ENCODE data around the gene GNPTAB.

The GNPTAB gene

DNA sequence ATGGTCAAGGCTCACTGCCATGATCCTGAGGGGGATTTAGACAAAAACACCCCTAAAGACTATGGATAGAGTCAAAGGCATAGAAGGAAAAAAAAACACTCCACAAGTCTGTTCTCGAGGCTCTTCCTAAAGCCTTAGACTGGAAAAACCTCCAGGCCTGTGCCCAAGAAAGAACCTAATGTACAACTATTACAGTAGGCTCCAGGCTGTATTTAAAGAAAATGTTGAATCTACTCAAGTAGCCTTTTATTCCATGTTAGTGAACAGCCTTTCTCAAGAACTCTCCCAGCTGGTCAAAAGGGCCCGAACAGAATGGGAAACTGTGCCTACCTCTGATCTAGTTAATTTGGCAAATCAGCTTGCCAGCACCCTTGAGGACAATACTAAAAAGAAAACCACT is 28.3 kb downstream of the GNPTAB start:
- DNase-seq: no peak

DNA sequence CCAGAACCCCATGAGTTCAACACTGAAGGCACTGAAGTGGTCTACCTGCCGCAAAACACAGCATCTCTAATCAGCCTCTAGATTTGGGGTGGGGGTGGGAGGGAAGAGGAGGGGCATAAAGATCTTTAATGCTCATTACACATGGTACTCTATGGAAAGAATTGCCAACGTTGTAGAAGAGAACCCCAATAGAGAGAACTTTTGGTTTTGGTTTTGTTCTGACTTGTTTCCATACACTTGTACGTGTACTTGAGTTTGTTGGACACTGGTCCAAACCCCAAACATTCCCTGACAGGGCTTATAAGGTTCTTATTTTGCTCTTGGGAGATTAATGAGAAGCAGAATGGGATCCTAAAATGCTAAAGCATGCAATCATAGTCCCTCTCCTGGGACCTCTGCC is 31.0 kb downstream of the GNPTAB start:
- no peak for DNase-seq

DNA sequence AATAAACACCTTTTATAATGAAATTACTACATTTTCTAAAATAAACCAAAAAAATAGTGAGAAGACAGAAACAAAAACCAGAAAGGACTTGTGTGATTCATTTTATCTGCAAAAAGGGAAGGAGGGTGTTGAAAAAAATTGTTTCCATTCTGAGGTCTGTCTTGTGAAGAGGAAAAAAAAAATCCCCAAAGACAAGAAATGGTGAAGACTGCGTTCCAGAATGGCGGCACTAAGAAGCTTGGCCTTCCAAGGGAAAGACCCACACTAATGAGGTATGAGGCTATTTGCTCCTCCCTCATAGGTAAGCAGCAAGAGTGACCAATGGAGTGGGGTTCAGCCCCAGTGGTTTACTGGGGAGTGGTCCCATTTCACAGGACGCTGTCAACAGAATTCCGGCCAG is 35.0 kb downstream of the GNPTAB start:
- DNase-seq: no peak

DNA sequence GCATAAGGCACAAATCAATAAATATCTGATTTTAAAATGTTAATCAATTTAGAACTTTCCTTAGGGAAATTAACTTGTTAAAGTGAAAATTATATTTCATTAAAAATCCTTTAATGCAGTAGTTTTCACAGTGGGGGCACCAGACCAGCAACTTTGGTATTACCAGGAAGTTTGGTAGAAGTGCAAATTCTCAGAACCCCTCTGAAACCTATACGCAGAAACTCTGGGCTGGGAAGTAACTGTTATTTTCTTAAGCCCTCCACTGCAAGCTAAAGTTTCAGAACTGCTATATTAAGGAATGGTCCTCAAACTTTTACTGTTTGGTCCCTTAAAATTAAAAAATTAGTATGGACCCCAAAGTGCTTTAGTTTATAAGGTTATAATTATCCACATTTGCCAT is 35.7 kb downstream of the GNPTAB start:
- DNase-seq: no peak

DNA sequence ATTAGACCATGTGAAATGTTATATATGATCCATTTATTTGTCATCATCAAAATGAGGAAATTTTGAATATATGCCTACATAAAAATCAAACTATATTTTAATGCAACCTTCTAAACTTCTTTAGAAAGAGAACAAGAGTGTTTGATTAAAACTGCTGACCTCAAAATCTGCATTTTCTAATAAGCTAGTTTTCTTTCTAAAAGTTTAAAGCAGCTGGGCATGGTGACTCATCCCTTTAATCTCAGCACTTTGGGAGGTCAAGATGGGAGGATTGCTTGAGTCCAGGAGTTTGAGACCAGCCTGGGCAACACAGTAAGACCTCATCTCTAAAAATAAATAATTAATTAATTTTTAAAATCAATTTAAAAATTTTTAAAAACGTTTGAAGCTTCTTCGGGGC is 36.2 kb downstream of the GNPTAB start:
- DNase-seq: no peak

DNA sequence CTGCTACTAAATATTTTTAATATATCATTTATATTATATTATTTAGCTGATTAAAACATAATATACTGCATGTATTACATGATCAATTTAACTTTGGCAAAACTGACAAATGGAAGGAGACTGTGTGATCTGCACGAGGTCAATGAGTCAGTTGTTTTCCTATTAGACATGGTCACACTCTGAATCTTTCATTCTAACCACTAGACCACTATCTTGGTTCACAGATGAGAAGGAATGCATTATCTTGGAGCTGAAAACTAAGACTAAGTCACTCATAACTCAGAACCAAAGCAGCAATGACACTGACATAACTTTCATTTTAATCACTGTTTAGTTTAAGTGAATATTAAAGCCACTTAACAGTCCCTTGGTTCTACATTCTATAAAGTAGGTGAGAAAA is 37.4 kb downstream of the GNPTAB start:
- DNase-seq: peak; percentile 76

DNA sequence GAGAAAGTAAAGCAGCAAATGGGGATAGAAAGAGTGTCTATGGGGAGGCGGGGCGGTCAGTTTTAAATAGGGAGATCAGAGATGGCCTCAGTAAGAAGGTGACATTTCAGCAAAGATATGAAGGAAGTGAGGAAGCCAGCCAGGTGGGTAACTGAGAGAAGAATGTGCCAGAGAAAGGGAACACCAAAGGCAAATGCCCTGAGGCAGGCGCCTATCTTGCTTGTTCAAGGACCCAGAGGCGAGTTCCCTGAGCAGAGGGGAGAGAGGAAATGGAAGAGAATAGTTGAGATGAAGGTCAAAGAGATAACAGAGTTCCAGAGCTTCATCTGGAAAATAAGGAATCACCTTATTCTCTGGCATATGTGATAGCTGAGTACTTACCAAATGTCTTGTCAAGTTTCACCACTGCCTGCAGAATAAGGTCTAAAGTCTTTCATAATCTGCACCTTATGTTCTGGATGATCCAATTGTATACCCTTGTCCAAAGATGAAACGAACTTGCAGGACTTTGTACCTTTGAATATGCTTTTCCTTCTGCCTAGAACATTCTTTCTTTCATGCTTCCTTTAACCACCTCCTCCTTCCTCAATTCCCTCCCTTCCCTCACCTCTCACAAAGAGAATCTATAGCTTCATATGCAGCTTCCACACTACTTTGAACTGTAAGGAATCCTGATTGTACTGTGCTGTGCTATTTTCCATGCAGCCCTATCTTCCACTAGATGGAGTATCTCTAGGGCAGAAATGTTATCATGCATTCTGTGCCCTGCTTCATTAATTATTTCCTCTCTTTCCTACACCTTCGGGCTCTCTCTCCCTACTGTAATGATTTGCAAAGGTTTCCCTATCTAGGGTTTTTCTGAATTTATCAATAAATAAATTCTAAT is 38.5 kb downstream of the GNPTAB start:
- no peak for DNase-seq

DNA sequence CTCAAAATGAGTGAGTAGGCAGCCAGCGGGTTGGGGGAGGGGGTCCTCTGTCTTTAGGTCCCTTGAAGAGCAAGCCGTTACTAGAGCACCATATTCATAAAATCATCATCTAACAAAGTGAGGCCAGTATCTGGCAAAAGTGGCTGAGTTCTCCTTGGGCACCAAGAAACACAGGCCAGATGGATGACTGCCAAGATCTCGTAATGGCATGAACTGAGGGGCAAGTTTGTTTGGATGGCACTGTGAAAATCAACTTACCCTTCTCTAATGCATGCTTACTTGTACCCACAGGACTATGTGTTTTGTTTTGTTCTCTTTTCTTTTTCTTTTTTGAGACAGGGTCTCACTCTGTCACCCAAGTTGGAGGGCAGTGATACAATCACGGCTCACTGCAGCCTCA is 41.6 kb downstream of the GNPTAB start:
- DNase-seq: no peak

DNA sequence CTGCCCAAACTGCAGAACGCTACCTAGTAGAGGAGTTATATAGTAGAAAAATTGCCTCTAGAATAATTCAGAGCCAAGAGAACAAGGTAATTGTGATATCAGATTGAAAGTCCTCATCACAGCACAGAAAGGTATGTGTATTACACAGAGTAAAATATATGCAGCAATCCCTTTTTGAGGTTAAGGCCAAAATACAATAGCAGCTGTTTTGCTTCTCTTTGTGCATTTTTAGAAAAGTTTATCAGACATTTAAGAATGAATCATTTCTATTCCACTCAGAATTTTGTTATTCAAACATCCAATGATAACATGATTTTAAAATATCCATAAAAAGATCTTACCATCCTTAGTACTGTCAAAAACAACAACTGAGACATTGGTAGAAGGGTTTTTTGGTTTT is 45.1 kb downstream of the GNPTAB start:
- no peak for DNase-seq

DNA sequence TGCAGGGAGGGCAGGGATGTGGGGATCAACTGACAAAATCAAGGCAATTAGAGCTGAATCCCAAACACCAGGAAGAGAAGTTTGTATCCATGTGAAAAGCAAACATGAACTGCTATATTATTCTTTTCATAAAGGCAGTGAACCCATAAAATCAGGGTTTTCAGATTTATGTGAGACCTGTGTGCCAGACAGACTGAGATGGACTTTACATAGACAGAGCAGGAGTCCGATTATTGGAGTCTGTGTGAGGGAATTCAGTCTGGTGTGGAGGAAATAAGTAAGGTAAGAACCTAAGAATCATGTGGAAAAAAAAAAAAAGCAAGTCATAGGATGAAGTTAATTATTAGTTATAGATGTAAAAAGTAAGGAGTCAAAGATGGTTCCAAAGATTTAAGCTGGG is 46.4 kb downstream of the GNPTAB start:
- no peak for DNase-seq

DNA sequence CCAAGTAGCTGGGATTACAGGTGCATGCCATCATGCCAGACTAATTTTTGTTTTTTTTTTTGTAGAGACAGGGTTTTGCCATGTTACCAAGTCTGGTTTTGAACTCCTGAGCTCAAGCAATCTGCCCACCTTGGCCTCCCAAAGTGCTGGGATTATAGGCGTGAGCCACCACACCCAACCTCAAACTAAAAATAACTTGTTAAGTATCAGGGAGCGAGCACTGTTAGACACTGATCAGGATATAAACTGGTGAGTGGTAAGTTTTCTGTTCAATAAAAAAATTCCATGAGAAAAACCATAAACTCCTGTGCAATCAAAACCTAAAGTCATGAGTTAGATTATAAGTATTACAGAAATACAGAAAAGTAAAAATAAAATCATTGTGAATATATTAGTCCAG is 46.9 kb downstream of the GNPTAB start:
- DNase-seq: no peak

DNA sequence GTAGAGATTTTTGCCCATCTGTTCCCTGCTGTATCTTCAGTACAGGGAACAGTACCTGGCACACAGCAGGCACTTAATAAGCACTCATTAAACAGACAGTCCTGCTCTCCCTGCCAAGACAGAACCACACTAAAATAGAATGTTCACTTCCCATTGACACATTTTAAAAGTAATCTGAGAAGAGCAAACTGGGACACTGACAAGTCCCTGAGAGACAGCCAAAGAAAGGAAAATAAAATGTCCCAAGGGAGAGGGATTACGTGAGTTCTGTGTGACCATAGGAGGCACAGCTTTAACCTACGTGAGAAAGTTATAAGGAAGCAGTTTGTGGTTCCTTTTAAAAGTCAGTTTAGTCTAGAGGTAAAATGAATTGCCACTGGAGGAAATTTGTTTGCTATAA is 47.6 kb downstream of the GNPTAB start:
- peak; percentile 56 for DNase-seq

DNA sequence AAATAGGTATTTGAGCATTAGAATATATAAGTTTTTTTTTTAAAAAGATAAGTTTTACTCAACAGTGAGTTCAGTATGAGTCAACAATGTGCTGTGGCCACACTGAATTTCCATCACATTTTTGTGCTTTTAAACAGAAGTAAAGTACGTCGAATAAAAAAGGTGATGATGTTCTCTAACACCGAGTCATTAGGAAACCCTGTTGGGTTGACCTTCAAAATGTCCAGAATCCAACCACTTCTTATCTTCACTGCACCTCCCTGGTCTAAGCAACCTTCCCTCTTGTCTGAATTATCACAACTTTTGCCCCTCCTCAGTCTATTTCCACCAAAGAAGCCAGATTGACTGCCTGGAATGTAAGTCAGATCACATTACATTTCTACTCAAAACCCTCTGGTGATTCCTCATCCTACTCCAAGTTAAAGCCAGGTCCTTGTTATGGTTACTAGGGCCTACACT is 48.5 kb downstream of the GNPTAB start:
- peak; percentile 76 for DNase-seq

DNA sequence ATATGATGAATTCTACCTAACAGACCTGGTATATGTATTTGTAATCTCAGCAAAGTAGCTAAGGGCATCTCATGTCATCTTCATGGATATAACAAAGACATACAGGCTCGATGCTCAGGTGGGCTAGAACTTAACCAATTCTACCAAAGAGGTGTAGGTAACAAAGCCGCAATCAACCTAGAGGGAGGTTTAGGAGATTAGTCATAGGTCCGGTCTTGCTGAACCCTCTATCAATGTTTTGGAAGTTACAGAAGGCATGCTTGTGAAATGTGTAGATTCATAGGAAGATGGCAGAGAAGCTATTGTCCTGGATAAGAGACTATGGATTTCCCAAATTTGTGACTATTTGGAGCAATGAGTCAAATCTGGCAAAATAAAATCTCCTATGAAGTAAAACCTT is 48.9 kb downstream of the GNPTAB start:
- no peak for DNase-seq

DNA sequence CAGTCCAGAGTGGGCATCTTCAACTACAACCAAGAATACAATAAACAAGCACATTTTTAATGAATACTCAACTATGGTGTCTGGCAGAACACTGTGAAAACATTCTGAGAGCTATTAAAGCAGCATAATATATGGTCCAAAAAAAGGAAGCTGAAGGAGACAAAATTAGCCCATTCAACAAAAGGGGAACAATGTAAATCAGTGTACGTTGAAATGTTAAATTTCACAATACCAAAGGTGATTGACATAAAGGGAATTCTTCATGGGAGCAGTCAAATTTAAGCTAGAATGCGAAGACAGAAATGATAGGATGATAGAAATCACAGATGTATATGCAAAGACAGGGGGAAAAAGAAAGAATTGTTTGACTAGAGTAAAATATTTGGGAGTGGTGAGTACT is 50.2 kb downstream of the GNPTAB start:
- no peak for DNase-seq

DNA sequence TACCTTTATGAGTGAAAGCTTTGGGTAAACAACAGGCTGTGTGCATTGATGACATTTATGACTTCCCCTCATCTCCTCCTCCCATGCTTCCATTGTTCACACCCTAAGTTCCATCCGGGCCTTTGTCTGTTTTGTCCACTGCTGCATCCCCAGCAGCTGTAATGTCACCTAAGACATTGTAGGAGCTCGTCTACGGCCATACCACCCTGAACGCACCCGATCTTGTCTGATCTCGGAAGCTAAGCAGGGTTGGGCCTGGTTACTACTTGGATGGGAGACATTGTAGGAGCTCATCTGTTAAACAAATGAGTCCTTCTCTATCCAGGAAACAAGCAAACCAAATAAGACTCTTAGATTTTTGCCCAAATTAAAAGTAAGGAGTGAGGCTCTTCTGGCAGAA is 51.1 kb downstream of the GNPTAB start:
- no peak for DNase-seq

DNA sequence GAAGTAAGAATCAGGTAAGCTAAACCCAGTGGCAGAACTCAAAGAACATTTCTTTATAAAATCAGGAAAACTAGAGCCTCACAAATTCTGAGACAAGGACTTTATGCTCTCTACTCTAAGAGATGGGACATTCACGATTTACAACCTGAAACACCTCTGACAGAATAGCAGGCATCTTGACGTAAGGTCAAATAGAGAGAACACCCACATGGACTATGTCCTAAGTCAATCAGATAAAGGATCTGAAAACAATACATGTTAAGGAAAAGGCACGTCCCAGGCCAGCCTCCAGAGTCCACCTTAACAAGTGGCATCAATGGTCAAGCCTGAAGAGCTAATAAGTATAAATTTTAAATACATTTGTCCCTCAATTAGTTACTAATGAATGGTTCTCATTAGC is 51.6 kb downstream of the GNPTAB start:
- DNase-seq: no peak

DNA sequence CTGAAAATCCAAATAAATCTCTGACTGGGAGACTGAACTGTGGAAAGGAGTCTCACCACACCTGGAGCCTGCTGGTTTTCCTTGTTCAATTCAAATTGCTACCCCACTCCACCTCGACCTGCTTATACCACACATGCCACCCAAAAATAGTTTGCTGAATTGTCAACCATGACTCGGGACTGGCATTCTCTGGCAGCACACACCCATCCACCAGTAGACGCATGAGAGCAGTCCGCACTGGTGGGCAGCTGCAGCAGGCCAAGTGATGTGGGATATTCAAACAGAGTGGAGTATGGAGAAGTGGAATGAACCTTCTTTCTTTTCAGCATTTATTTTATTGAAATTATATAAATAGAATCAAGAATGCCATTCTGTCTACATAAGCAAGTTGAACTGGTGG is 52.8 kb downstream of the GNPTAB start:
- no peak for DNase-seq

DNA sequence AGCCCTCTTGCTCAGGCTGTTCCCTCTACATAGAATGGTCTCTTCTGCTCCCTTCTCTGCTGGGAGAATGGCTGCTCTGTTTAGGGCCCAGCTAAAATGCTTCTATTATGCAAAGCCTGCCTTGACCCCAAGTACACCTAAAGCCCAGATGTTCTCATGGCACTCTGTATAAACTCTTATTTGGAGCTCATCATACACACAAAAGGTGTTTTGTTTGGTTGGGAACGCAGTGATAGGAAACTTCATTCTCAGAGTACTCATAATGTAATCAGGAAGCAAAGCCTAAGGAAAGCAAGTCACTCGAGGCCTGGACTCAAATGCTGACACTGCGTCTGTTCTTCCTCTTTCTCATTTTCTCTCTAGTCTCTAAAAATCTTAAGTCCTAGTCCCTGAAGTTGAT is 53.3 kb downstream of the GNPTAB start:
- no peak for DNase-seq

DNA sequence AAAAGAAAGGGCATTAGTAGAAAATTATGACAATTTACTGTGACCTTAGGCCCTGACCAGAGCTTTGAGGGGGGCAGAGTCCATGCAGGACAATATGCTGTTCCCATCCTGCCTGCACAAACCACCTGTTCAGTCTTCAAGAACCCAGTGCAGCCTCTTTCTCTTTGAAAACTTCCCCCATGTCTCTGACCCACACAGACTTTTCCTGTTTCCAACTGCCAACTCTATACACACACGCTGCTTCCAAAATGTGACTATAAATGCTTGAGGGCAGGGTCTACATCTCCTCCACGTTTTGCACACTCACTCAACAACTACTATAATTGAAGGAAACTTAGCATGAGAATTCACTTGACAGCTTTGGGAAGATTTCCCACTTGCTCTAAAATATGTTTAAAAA is 54.9 kb downstream of the GNPTAB start:
- DNase-seq: no peak

DNA sequence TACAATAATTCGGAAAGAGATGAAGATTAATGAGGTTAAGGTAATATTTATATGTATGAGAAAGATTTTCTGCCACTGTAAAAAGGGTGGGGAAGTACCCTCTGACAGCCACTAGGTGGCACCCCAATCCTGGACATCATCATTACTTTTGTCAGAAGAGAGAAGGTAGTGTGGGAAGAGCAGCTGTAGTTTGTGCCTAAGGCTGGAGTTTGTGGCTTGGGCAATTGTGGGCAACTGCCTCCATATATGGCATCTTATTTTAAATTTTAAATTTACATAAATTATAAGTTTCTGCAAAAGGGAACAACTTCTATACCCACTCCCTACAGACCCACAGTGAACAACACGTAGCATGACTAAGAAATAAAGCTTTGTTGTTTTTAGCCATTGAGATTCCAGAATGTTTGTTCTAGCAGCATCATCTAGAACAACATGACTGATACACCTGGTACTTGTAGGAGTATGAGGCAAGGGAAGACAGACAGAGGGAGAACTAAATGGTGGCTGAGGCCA is 57.1 kb downstream of the GNPTAB start:
- peak; percentile 51 for DNase-seq

DNA sequence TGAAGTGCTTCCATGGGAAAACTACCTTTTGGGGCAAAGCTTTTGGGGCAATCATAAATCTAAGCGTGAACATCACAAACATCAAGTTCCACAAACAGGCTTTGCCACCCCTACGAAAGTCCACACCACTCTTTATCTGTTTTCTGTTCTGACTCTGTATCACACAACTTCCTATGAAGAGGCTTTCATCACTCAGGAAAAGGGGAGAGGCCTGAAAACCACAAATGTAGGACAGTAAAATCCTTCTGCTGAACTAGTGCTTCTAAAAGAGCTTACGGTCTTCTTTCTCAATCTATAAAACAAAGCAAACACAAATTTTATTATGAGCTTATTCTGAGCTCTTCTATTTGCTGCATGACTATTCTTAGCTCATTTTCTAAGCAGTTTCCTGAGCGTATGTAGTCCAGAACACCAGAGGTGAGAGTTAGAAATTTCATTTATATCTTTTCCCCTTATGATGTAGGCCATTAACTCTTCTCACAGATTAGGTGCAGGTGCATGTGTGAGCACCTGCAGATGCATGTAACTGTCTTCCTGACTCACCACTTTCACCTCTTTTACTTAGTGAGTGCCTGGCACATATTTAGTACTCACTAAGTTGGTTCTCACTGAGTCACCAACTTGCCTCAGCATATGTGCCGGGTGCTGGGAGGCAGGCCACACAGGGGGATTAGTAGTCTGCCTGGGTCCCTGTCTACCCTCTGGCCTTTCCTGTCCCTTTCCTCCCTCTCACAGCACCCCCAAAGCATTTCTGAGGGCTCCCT is 58.6 kb downstream of the GNPTAB start:
- no peak for DNase-seq

DNA sequence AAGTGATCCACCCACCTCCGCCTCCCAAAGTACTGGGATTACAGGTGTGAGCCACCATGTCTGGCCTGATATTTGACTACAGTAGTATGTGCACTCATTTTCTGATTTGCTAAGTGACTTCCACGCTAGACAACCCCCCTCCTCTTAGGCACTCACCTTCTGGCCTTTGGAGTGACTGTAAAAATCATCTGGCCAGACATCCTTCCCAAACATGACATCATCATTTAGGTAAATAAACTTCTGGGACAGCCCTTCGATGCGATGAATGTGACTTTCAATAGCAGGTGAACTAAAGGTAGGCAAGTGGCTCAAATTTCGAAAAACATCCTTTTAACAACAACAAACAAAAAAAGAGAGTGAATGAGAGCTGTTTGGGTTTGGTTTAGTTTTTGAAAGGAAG is 60.9 kb downstream of the GNPTAB start:
- DNase-seq: no peak

DNA sequence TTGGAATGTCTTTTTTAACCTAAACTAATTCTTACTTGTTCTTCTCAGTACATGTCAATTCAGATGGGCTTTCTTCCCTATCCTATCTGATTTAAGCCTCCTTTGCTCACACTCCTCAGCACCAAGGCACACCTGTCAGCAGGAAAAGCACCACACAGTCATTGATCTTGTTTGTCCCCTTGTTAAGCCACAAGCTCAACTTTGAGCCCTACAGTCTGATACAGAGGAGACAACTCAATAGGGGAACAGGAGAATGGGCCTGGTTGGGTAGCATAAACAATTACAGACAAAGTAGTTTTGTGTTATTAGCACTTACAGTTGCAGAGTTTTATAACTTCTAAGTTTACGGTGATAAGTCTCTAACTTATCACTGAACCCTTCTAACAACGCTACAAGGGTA is 62.0 kb downstream of the GNPTAB start:
- DNase-seq: no peak

Data from fibroblast of skin of right biceps (primary cell).